Activated naive CD8-positive, alpha-beta T cell treated with anti-CD3 and anti-CD28 coated beads, Interleukin-2, amount 50 U/mL, for 16 hours (primary cell): ENCODE results near the gene STK17A.

Experiments
- DNase-seq: peaks from one replicate; pipeline ENCODE4 v3.0.0-alpha.2; 2020; ENCODE audit warnings: low read depth, low spot score

Gene STK17A

GRCh38 chr7:43582503-43583423, at the start of gene STK17A:
Gene STK17A, plus strand, starts transcription at chr7:43583108. Its CDS starts 136 bp downstream, at chr7:43583244.
- DNase-seq, result peak; percentile 85

DNA sequence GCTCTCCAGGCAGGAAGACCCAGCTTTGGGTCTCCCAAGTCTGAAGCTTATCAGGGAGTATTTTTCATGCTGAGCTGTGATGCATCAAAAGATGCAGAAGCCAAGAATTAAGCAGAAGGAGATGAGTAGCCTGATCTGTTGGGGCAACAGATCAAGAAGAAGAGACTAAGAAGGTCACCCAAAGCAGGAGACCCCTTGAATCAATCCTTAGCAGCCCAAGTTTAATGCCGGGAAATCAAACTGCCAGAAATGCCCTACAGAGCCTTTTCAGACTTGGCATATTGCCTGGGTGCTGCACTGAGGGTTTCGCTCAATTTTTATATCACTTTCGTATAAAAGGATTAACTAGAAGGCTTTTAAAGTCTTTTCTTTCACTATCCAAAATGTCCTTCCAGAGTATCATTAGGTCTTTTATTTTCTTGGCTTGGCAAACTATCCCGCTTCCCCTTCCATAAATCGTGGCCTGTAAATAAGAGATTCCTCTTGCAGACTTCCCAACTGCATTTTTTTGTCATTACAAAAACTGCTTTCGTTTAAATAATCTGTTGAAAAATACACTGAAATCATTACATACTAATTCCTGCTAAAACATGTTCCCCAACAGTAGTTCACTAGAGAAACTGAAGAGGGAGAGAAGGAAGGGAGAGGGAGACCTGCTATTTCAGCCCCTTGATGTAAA, 49.0 kb upstream of the STK17A start:
- DNase-seq, result no peak

DNA sequence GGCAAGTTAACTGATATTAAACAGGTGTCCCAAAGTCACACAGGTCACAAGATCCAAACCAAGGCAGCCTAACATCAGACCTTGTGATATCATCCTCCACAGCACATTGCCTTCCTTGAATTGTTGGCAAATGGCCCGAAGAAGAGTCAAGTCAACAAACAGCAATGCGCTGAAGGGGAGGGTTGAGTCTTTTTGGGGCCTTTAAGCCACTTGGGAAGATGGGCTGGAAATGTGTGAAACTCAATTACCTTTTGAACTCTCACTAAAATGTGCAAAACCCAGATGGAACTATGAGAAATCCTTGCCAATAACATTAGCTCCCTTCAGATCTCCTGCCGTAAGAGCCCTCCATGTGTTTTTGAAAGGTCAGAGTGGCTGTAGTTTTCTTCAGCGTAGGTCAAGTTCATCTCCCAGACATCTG, 47.9 kb upstream of the STK17A start:
- DNase-seq, result no peak

DNA sequence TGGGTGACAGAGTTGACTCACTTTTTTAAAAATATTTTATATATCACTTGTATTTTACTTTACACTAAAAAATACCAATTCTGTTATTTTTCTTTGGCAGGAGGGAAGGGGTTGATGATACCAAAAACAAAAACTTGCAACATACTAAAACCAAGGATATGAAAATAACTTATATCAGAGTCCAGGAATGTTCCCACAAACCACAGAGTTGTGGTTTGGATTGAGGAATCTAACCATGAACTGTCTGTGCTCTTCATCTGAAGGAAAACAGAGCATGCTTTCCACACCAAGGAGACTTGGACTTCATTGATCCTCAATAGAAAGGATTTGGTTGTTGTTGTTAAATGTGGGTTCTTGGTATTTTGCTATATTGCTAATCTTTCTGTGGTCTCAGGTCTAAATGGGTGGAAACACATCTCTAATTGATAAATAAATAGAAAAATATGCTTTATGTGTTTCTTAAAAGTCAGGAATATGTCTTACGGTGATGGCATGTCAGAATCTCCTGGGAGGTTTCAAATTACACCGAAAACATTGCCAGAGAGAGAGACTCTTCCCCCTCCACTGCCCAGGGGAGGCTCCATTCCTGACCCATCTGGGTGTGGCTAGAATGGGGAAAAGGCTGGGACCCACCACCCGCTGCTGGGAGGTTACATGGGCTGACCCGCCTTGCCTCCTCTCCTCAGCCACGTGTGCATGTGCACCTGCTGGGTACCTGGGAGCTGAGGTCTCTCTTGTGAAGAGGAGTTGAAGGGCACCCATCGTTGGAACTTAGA, 46.9 kb upstream of the STK17A start:
- no peak for DNase-seq

GRCh38 chr7:43536773-43537172, 46.1 kb upstream of the STK17A start:
- no peak for DNase-seq

DNA sequence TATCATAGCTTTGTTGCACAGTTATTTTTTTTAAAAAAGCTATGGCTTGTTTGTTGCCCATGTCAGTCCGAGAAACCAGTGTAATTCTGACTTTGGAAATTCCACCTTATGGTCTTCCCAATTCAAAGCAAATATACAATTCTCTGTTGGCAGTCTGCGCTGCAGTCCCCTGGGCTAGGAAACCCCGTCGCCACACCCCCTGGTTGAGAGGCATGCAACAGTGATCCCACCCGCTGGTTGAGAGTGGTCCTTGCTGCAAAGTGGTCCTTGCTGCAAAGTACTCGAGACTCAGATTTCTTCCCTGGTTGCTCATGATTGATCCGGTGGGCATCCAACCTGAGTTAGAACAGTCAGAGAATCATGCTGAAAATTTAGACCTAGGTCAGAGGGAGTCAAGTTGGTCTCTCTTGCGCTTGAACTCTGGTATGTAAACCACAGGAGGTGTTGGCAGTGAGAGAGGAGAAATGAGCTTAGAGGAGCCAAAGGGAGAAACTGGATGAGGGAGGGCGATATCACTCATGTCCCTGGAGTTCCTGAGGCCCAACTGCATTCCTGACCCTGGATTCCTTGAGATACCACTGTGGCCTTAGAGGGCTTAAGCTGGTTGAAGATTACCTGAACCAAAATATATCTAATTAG, 45.0 kb upstream of the STK17A start:
- no peak for DNase-seq

- no peak for DNase-seq
Observed at GRCh38 chr7:43538404-43538771, 44.5 kb upstream of the STK17A start.

DNA sequence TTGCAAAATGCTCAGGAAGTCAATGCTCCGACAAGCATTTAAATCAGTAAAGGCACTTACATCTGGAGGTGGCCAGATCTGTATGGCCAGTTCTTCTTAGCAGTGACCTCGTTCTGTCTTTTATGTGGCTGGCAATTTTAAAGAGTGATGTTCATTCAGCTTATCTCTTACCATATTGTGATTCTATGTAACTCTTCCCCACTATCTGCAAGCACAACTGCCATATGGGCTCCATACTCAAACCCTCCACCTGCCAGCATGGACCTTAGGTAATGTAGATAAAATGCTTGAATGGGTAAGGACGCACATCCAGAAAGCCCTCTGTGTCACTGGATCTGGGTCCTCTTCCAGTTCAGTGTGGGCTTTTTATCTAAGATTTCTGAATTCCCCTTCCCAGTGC, 42.4 kb upstream of the STK17A start:
- no peak for DNase-seq

GRCh38 chr7:43542716-43543115, 40.2 kb upstream of the STK17A start:
- no peak for DNase-seq

DNA sequence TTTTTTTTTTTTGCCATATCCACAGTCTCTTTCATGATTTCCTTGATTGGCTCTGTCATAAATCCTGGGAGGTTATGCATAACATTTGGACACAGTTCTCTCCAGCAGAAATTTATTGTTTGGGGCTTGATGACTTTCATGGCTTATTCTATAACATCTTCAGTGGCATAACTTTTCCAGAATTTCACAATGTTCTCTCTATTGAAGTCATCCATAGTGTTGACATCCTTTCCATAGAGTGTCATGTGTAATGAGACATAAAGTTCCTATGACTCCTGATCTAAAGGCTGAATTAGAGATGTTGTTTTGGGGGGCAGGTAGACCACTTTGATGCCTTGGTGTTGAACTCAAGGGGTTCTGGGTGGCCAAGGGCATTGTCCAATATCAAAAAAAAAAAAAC, 36.7 kb upstream of the STK17A start:
- DNase-seq, result no peak

DNA sequence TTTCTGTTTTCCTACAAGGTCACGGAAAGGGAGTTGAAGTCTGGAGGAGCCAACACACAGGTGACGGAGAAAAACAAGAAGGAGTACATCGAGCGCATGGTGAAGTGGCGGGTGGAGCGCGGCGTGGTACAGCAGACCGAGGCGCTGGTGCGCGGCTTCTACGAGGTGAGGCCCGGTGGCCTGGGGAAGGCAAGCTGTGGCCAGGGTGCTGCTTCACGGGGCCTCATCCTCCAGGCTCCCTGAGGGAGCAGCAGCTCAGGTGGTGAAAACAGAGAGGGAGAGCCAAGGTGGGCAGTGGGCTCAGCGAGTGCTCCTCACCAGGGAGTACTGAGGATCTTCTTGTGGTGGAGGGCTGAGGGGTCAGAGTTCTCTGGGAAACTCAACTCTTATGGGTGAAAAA, 32.5 kb upstream of the STK17A start:
- no peak for DNase-seq

- no peak for DNase-seq
Observed at GRCh38 chr7:43552122-43552521, 30.8 kb upstream of the STK17A start.

GRCh38 chr7:43553999-43554398, 28.9 kb upstream of the STK17A start:
- DNase-seq, result no peak

GRCh38 chr7:43554423-43554822, 28.5 kb upstream of the STK17A start:
- DNase-seq, result no peak

GRCh38 chr7:43557831-43558495, 24.9 kb upstream of the STK17A start:
- DNase-seq, result no peak

DNA sequence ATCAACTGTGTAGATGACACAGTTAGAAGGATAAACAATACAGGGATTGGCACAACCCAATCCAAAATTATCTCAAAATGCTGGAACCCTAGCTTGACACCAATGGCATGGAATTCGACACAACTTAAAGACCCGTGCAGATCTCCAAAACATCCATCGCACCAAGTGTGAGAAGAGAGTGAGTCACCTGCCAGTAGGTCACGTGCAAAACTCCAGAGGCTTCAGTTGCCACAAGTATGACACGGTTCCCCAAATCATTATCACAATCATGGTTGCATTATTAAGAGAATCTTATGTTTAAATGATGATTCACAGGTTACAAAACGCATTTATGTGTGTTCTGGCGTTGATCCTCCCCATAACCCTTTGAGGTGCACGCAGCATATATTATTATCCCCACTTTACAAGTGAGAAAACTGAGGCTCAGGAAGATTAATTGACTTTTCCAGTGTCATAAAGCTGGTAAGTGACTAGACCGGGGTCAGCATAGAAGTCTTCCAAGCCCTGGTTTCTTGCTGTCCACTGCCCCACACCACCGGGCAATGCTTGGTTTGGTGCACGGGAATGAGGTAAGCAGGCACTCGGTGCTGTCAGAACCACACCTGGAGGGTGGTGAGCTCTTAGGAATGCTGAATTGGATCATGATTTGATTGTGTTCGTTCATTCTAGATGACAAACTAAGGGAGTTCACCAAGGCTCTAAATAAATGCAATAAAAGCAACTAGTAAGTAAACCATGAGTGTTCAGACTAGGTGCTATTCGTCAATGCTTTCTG, 23.6 kb upstream of the STK17A start:
- no peak for DNase-seq

GRCh38 chr7:43559946-43560335, 23.0 kb upstream of the STK17A start:
- DNase-seq, result no peak

- no peak for DNase-seq
Observed at GRCh38 chr7:43560742-43561330, 22.1 kb upstream of the STK17A start.

- DNase-seq, result no peak
Observed at GRCh38 chr7:43562383-43562782, 20.5 kb upstream of the STK17A start.

DNA sequence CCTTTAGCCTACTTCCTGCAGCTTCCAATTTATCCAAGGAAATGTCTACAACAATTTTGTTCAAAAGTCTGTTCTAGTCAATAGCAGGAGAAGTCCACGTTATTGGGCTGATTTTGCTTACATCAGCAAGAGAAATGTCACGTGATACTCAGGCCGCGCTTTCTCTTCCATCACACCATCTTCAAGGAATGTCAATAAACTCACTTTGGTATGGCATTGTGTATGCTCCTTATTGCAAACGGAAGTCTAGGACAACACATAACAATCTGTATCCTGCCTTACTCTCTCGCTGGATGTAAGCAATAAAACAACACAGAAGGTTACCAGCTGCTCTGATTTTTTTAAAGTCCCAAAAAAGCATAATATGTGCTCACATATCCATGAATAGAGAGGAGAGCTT, 17.1 kb upstream of the STK17A start:
- no peak for DNase-seq
